ENCODE measurements around the gene TRA2A. TPM values are rescaled to one million over a fixed set of nuclear protein-coding genes. Genes with fewer than 3 reads are reported as not detected.
A peak's percentile ranks its signal among the peaks of the same experiment; 100 is the strongest.

TRA2A gene
- polyA plus RNA-seq, 1 experiment, result 29.3 TPM

DNA sequence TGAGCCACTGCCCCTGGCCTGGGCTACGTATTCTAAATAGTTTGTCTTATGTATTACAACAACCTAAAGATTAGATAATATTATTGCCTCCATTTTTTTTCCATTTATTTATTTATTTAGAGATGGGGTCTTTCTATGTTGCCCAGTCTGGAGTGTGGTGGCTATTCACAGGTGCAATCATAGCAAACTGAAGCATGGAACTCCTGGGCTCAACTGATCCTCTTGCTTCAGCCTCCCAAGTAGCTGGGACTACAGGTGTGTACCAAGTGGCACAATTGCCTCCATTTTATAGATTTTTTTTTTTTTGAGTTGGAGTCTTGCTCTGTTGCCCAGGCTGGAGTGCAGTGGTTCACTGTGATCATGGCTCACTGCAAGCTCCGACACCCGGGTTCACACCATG lies 6.5 kb upstream of the TRA2A start:
- DNase-seq (ENCODE audit: low read depth), result no peak
- H3K4me3 ChIP-seq (ENCODE audit: low read depth, low read length), result no peak overlapping the region
- ChIA-PET POLR2A (no interaction called here), CTCF (interaction anchor here (1.0 to 1.9 kb wide), 2 partner anchors 8 to 175 kb away, joined by 3 to 14 read pairs; no protein-coding TSS in a partner anchor)
- TF ChIP-seq, protein P1, sequence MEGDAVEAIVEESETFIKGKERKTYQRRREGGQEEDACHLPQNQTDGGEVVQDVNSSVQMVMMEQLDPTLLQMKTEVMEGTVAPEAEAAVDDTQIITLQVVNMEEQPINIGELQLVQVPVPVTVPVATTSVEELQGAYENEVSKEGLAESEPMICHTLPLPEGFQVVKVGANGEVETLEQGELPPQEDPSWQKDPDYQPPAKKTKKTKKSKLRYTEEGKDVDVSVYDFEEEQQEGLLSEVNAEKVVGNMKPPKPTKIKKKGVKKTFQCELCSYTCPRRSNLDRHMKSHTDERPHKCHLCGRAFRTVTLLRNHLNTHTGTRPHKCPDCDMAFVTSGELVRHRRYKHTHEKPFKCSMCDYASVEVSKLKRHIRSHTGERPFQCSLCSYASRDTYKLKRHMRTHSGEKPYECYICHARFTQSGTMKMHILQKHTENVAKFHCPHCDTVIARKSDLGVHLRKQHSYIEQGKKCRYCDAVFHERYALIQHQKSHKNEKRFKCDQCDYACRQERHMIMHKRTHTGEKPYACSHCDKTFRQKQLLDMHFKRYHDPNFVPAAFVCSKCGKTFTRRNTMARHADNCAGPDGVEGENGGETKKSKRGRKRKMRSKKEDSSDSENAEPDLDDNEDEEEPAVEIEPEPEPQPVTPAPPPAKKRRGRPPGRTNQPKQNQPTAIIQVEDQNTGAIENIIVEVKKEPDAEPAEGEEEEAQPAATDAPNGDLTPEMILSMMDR (IDR thresholded peaks at IDR 0.05; ENCODE audit: insufficient read depth, low read depth, low read length), result no peak
- no peaks in the 10 kb centered on the region for H3K27me3 ChIP-seq (ENCODE audit: control insufficient read depth, insufficient read depth, low read length)
- no peaks in the 10 kb centered on the region for H3K36me3 ChIP-seq (ENCODE audit: control insufficient read depth, insufficient read depth, low read length)

DNA sequence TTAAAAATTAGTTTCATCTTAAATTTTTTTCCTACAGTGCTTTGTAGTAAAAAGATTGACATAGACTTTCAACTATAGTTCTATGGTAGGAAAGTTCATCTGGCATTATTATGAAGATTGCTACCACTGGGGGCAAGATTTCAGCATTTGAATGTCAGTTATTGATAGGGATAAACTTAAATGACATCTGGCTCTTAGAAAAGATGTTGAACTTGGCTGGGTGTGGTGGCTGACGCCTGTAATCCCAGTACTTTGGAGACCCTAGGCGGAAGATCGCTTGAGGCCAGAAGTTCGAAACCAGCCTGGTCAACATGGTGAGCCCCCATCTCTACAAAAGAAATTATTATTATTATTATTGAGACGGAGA lies 1.4 kb upstream of the TRA2A start:
- H3K4me3 ChIP-seq (ENCODE audit: low read depth, low read length), result no peak overlapping the region
- ChIA-PET POLR2A (no interaction called here), CTCF (interaction anchor here (0.6 to 3.2 kb wide), 2 partner anchors 14 to 159 kb away, joined by 3 to 11 read pairs; no protein-coding TSS in a partner anchor)
- no peaks in the 10 kb centered on the region for H3K27me3 ChIP-seq (ENCODE audit: control insufficient read depth, insufficient read depth, low read length)
- TF ChIP-seq, protein P1 (IDR thresholded peaks at IDR 0.05; ENCODE audit: insufficient read depth, low read depth, low read length), result no peak
- DNase-seq (ENCODE audit: low read depth), result no peak
- H3K36me3 ChIP-seq (ENCODE audit: control insufficient read depth, insufficient read depth, low read length), result no peaks in the 10 kb centered on the region

DNA sequence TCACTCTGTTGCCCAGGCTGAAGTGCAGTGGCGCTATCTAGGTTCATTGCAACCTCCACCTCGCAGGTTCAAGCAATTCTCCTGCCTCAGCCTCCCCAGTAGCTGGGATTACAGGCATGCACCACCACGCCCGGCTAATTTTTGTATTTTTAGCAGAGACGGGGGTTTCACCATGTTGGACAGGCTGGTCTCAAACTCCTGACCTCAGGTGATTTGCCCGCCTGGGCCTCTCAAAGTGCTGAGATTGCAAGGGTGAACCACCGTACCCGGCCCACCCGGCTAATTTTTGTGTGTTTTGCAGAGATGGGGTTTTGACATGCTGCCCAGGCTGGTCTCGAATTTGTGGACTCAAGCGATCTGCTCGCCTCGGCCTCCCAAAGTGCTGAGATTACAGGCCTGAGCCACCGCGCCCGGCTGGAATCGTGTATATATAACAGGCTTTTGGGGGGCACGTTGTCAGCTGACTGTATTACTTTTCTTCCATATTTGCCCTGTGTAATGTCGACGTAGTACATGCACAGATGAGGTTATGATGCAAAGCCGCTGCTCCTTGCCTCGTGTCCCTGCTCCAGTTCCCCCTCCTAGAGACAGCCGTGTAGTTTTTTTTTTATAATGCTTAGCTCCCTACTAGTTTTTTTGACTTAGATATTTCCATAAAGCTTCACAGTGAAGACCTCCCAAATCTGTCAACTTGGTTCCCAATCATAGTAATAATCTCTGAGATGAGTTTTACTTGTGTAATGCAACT lies 883 bp upstream of the TRA2A start:
- Histone ChIP-seq H3K36me3 (ENCODE audit: control insufficient read depth, insufficient read depth, low read length) (no peaks in the 10 kb centered on the region), H3K4me3 (ENCODE audit: low read depth, low read length) (peak overlapping the region; percentile 63), H3K27me3 (ENCODE audit: control insufficient read depth, insufficient read depth, low read length) (no peaks in the 10 kb centered on the region)
- DNase-seq (ENCODE audit: low read depth), result no peak
- TF ChIP-seq, protein P1 (IDR thresholded peaks at IDR 0.05; ENCODE audit: insufficient read depth, low read depth, low read length), result no peak
- CTCF ChIA-PET, result interaction anchor here (0.6 kb wide), 1 partner anchor 270 kb away, joined by 3 read pairs; no protein-coding TSS in a partner anchor
- POLR2A ChIA-PET, result no interaction called here

DNA sequence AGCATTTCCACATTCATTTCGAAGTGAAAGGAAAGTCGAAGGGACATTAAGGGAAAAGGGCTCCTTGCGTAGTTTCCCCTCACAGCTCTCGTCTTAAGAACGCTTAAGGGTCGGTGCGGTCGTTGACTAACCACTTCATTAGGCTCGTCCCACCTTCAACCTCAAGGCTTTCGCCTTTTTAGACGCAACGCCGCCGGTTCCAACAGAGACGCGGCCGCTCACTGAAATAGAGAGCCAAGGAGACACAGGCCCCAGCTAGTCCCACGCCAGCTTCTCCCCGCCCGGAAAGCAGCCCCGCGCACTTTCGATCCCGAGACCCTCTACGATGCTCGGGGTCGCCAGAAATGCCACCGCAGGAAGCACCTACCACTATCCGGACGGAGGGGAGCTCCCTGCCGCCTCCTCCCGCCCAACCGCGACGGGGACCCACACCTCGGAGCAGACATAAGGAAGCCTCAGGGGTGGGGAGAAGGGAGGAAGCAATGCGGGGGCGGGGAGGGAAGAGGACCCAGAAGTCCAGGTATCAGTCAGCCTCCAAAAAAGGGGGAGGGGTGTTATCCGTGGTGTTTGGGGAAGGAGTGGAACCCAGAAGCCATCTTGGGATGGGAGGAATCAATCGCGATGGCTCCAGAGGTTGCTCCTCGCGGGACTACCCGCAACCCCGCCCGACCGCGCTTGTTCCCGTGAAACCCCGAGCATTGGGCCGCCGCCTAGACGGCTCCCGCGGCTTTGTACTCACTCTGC lies 559 bp downstream of the TRA2A start:
- CTCF ChIA-PET, result interaction anchor here (0.8 to 1.7 kb wide), 3 partner anchors 11 to 259 kb away, joined by 4 to 5 read pairs (median 4); no protein-coding TSS in a partner anchor
- no peak for DNase-seq (ENCODE audit: low read depth)

More for the DNA sequence above, 559 bp downstream of the TRA2A start:
- TF ChIP-seq, protein P1 (IDR thresholded peaks at IDR 0.05; ENCODE audit: insufficient read depth, low read depth, low read length), result peak; percentile 19; the same call in 1 of the 2 replicates
- peak overlapping the region; percentile 63 for H3K4me3 ChIP-seq (ENCODE audit: low read depth, low read length)
- no peaks in the 10 kb centered on the region for H3K27me3 ChIP-seq (ENCODE audit: control insufficient read depth, insufficient read depth, low read length)
- H3K36me3 ChIP-seq (ENCODE audit: control insufficient read depth, insufficient read depth, low read length), result no peaks in the 10 kb centered on the region
- POLR2A ChIA-PET, result interaction anchor here (0.6 kb wide), 1 partner anchor 40 kb away, joined by 6 read pairs; no protein-coding TSS in a partner anchor
